H54 (cell line): Measurements from ENCODE around the gene AUTS2.

Source experiments
- DNase-seq: peaks from one replicate; pipeline ENCODE4 v3.0.0; 2011; ENCODE audit warnings: low spot score, mixed read lengths; ENCODE audit not compliant: insufficient read length
- FAIRE-seq: peaks from 3 replicates; lab custom pipeline; 2011; peaks lifted over from hg19 to GRCh38; lab: Jason Lieb, UNC
- POLR2A ChIP-seq: IDR thresholded peaks from 2 replicates; pipeline ENCODE4 v1.6.1; 2011; ENCODE audit warnings: low read depth, mild to moderate bottlenecking, low read length

AUTS2 gene

GRCh38 chr7:69668339-69668870, 70.1 kb downstream of the AUTS2 start:
- FAIRE-seq (no peak), DNase-seq (no peak)
- no peak for TF ChIP-seq POLR2A

GRCh38 chr7:69670701-69671100, 72.4 kb downstream of the AUTS2 start:
- DNase-seq (no peak), FAIRE-seq (no peak)
- TF ChIP-seq POLR2A: no peak

GRCh38 chr7:69673074-69673473, 74.8 kb downstream of the AUTS2 start:
- FAIRE-seq (no peak), DNase-seq (no peak)
- TF ChIP-seq POLR2A: no peak

GRCh38 chr7:69674701-69675182, 76.5 kb downstream of the AUTS2 start:
- TF ChIP-seq POLR2A: no peak
- DNase-seq (no peak), FAIRE-seq (no peak)

- FAIRE-seq (no peak), DNase-seq (no peak)
- no peak for TF ChIP-seq POLR2A
Measured at GRCh38 chr7:69676247-69676646, 78.0 kb downstream of the AUTS2 start.

- TF ChIP-seq POLR2A: no peak
- FAIRE-seq (no peak), DNase-seq (no peak)
Measured at GRCh38 chr7:69677054-69677852, 79.0 kb downstream of the AUTS2 start.

GRCh38 chr7:69677881-69678493, 79.7 kb downstream of the AUTS2 start:
- no peak for TF ChIP-seq POLR2A
- DNase-seq (no peak), FAIRE-seq (no peak)

- DNase-seq: no peak
- FAIRE-seq: no peak
Measured at GRCh38 chr7:69678494-69679187, 80.4 kb downstream of the AUTS2 start.

GRCh38 chr7:69681181-69681580, 82.9 kb downstream of the AUTS2 start:
- FAIRE-seq (no peak), DNase-seq (no peak)
- no peak for TF ChIP-seq POLR2A

More at GRCh38 chr7:69678494-69679187, 80.4 kb downstream of the AUTS2 start:
- no peak for TF ChIP-seq POLR2A

- no peak for TF ChIP-seq POLR2A
- FAIRE-seq: no peak
- DNase-seq: no peak
Measured at GRCh38 chr7:69682518-69682917, 84.2 kb downstream of the AUTS2 start.

GRCh38 chr7:69683002-69683401, 84.7 kb downstream of the AUTS2 start:
- FAIRE-seq: no peak
- no peak for DNase-seq
- TF ChIP-seq POLR2A: no peak

- FAIRE-seq: no peak
- DNase-seq: no peak
- no peak for TF ChIP-seq POLR2A
Measured at GRCh38 chr7:69684369-69685292, 86.4 kb downstream of the AUTS2 start.

- TF ChIP-seq POLR2A: no peak
- FAIRE-seq (no peak), DNase-seq (no peak)
Measured at GRCh38 chr7:69685293-69685631, 87.0 kb downstream of the AUTS2 start.

- TF ChIP-seq POLR2A: no peak
- DNase-seq (no peak), FAIRE-seq (no peak)
Measured at GRCh38 chr7:69686366-69686765, 88.1 kb downstream of the AUTS2 start.
